NB4 (cell line): ENCODE results near the gene IL31.

Experiments used
- CTCF ChIP-seq: IDR thresholded peaks from one replicate; pipeline ENCODE4 v1.5.1; 2012; ENCODE audit warnings: low read depth, low read length
- POLR2A ChIP-seq: IDR thresholded peaks from 2 replicates; pipeline ENCODE4 v1.6.1; 2011; ENCODE audit warnings: mild to moderate bottlenecking; ENCODE audit not compliant: insufficient read length; ENCODE audit errors: extremely low read depth

DNA sequence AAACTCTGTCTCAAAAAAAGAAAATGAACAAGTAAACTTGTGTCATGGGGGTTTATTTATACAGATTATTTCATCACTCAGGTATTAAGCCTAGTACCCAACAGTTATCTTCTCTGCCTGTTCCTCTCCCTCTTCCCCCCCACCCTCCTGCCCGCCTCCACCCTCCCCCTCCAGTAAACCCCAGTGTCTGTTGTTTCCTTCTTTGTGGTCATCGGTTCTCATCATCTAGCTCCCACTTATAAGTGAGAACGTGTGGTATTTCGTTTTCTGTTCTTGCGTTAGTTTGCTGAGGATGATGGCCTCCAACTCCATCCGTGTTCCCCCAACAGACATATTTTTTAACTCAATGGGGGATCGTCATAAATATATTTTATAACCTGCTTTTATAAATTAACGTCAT, 12.3 kb downstream of the IL31 start:
- TF ChIP-seq CTCF, result no peak
- TF ChIP-seq POLR2A, result no peak
